C1 segment of cervical spinal cord (tissue), 14 donors: ENCODE results near the gene CLDND1.

Experiments
- DNase-seq, 14 donors: peaks; one replicate each; lab custom pipeline; 2025; lab: John Stamatoyannopoulos, UW

The CLDND1 gene

DNA sequence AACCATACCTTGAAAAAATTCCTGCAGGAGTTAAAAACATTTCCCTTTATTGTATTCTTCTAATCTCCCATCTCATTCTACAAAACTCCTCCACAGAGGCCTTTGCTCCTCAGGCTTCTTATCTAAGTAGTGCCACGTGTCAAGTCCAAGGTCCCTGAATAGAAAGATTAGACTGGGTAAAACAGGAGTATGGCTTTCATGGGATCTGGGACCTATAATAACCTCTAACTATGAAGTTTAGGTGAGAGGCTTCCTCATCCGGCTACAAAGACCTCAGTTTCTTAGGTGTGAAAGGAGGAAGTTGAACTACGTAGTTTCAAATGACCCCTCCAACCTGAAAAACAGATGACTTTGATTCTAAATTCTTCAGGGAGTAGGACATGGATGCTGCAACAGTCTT, 29.1 kb upstream of the CLDND1 start:
- no peak for DNase-seq

DNA sequence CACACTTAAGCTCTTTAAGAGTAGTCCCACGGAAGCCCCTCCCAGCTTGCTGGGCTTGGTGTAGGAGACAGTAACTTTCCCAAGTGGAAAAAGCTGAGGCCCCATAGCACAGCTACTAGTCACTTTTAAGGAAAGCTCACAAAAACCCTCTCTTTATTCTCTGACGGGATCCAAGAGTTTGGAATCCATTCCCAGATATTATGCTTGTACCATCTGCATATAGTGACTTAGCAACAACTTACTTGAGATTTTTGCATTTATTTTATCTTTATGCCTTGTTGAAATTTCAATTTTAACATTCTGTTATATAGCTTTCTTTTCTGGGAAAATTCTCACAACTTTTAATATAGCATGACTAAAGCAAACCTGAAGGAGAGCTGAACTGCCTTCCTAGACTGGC, 28.5 kb upstream of the CLDND1 start:
- no peak for DNase-seq

DNA sequence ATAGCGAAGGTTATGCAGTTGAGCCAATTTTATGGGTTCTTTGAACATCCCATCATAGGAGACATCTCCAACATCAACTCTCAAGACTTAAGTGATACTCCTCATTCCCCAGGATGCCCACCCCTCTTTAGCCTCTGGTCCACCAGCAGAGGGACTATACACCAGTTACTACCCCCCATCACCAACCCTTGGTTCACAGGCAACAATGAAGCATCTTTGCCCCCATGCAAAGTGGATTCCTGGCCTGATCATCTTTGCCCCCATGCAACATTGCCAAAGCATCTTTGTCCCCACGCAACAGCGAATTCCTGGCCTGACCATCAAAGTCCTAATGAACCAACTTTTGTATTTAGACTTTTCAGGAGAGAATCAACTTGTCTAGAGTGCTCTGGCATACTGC, 28.1 kb upstream of the CLDND1 start:
- DNase-seq: no peak

DNA sequence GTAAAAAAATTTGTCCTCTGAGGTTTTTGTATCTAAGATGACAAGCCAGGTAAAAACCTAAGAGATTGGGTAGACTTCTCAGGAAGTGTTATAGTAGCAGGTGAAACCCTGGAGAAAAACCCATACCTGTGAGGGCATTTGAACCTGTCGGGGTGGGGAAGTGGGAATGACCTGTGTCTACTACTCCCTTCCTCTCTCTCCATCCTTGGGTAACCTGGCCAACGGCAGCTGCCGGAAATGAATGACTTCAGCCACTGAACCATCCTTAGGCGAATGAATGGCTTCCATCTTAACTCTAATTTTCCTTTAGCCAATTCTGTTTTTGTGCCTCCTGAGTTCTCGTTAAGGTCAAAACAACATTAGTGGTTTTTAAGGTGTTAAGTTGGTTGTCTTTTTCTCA, 25.8 kb upstream of the CLDND1 start:
- no peak for DNase-seq

DNA sequence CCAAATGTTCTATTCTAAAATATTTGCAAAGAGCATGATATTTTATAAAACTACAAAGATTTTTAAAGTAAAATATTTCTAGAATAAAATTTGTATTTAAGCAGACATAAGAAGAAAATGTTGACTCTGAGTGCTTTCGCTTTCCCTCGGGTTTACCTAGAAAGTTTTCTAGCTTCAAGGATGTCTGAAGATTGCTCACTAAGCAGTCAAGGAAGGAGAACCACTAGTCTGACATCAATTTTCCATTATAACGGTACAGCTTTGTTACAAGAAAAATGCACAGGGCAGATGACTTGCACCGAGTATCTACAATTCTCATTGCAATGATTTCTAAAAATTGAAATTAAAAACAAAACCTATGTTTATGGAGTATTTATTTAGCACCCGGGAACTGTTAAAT, 23.2 kb upstream of the CLDND1 start:
- no peak for DNase-seq

DNA sequence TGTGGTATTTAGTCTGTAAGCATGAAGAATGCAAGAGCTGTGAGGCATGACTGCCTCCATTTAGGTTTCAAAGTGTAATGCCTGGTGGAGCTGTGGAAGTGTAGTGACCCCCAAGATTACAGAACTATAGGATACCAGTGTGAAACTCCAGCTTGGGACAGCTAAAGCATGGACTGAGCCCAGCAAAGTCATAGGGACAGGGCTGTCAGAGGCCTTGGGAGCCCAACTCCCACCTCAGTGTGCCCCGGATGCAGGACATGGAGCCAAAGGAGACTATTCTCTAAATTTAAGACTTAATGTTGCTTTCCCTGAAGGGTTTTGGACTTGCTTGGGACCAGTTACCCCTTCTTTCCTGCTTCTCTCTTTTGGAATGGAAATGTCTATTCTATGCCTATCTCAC, 19.9 kb upstream of the CLDND1 start:
- no peak for DNase-seq

DNA sequence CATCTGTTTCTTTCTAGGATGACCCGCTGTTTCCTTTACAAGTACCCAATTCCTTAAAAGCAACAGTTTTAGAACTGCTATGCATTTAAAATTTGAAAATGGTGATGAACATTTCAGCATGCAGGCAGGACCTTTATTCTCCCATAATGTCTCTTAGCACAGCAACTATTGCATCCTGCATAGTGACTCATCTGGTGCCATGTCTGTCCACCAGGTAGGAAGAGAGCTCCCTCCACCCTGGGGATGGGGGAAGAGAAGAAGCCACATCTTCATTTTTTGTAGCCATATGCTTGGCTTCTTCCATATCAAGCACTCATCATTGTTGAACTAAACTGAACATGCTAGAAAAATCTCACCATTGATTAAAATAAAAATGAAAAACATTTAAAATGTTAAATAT, 19.0 kb upstream of the CLDND1 start:
- DNase-seq: no peak

DNA sequence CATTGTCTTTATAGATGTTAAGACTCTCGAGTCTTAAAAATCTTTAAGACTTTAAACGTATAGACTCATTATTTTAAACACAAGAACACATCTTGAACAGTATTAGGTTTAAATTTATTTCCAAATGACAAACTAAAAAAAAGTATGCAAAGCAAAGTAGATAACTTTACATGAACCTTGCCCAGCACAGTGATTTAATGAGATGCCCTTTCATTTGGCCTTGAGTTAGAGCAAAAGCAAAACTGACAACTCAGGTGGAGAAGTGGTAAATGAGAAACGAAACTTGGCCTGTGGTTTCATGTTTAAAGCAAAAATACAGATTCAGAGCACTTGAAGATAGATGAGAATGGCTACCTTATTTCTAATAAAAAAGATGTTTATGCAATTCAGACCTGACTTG, 17.6 kb upstream of the CLDND1 start:
- DNase-seq: no peak

DNA sequence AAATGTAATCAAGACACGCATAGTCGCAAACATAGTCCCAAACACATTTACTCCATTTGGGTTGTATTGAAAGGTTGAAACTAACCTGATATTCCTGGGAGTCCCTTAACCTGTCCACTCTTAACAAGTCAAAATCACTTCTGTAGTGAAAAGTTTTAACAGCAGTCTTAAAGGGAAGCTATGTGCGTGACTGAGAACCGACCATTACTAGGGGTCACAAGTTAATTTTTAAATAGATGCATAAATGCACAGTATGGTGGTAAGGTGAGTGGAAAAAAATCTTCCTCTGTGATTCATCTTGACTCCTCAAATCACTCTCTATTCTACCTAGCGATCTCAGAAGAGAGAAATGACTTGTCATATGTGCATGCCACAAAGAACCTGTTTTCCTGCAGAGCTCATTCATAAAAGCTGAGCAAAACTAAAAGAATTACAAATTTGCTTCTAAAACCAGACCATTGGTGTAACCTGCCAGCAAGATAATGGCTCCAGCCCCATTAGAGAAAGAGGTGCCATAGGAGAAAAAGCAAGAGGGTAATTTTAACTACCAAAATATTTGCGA, 13.8 kb upstream of the CLDND1 start:
- no peak for DNase-seq

DNA sequence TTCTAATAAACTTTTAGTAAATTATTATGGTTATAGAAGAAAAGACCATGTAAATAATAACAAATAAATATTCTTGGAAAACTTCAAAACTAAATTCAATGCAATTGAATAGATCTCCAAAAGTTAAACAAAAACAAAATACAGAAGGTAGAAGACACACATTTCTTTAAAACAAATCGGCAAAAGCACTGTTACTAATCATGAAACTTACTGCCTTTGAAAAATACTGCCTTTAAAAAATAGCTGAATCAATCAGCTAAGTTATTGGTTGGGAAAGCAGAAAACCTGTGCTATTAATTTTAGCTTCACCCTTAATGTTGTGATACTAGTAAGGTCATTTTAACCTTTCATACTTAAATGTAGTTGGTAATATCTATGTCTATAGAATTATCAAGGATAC, 12.0 kb upstream of the CLDND1 start:
- no peak for DNase-seq

DNA sequence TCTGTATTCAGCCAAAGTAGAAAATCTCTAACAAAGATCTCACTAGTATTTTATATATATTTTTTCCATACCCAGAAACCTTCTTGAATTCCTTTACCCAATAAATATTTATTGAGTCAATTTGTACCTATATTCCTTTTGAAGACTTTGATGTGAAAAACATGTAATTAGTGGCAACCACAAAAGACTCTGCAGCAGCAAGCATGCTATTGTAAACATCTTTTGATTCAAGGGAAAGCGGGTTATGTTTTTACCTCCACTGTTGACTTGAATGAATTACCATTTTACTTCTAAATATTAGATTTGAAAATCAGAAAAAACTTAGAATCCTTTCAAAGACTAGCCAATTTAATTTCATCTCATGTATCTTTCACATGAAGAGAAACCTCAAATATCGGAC, 11.5 kb upstream of the CLDND1 start:
- DNase-seq: no peak

DNA sequence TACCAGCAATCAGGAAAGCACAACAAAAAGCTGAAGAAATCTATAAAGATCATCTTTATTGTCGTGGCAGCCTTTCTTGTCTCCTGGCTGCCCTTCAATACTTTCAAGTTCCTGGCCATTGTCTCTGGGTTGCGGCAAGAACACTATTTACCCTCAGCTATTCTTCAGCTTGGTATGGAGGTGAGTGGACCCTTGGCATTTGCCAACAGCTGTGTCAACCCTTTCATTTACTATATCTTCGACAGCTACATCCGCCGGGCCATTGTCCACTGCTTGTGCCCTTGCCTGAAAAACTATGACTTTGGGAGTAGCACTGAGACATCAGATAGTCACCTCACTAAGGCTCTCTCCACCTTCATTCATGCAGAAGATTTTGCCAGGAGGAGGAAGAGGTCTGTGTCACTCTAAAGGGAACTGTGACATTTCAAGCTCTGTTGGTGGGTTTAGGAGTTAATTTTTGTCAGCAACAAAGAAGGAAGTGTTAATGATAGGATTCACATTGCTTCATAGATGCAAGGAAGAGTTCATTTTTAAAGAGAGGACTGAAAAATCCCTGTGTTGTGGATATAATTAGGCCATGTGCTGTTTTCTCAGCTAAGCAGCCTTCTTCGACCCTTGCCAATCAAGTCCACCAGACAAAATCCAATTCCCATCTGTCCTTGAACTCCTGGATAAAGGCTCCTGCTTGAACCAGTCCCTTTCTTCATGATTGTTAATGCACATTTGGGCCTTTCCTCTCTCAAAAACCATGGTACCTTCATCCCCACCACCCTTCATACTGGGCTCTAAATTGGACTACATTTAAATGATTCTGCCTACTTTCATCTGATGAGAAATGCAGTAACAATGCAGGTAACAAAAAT, 10.2 kb upstream of the CLDND1 start:
- no peak for DNase-seq

DNA sequence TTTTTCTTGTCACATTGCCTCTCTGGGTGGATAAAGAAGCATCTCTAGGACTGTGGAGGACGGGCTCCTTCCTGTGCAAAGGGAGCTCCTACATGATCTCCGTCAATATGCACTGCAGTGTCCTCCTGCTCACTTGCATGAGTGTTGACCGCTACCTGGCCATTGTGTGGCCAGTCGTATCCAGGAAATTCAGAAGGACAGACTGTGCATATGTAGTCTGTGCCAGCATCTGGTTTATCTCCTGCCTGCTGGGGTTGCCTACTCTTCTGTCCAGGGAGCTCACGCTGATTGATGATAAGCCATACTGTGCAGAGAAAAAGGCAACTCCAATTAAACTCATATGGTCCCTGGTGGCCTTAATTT, 9.6 kb upstream of the CLDND1 start:
- no peak for DNase-seq

DNA sequence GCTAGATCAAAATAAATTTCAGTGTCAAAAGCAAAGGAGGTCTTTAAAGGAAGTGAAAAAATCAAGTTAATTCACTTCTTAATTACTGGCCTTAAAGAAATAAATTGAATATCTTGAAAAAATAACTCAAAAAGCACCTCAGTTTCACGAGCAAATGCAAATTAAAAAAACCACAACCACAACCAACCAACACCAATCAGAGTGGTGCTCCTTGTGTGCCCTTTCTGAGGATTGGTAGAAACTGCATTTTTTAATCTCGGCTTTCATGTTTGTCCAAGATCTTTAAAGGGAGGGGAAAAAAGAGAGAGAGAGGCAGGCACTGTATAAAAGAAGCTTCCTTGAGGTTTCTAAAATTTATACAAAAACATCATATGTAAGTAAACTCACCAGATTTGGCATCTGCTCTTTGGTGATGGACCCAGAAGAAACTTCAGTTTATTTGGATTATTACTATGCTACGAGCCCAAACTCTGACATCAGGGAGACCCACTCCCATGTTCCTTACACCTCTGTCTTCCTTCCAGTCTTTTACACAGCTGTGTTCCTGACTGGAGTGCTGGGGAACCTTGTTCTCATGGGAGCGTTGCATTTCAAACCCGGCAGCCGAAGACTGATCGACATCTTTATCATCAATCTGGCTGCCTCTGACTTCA, 9.0 kb upstream of the CLDND1 start, which contains the start of gene GPR15:
Gene GPR15, plus strand, starts transcription at position 357 of the 653 bp plus-strand sequence. Its CDS starts 56 bp downstream, at position 413.
- no peak for DNase-seq

DNA sequence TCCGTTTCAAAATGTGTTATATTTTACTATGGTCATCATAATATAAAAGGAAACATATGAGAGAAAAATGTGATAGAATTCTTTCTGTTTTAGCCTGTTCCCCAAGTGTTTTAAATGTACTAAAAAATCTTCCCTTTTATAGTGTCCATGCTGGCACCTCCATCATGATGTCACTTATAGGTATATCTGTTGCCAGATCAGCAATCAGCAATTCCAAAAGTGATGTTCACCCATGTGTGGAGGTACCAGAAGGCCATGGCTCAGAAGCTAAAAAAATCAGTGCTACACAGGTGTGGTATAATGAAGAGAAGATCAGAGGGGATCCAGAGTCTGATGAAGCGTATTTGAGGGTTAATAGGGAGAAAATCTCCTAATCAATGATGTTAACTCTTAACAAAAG, 8.0 kb upstream of the CLDND1 start:
- DNase-seq: no peak

DNA sequence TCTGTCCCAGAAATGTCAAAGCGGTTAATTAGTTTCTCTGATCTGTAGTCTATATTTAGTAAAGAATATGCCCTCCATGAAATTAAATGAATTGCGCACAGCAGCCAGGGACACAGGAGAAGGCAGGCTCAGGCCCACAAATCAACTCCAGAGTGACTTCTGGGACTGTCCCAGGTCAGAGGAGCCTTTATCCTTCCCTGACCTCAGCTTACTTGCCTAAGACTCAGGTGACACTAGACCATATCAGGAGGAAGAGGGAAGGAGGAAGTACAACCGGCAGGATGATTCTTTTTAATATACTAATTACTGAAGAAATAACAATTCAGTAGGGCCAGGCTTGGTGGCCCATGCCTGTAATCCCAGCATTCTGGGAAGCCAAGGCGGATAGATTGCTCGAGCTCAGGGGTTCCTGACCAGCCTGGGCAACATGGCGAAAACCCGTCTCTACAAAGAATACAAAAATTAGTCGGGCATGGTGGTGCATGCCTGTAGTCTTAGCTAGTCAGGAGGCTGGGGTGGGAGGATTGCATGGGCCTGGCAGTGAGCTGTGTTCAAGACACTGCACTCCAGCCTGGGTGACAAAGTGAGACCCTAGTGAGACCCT, 7.3 kb upstream of the CLDND1 start:
- DNase-seq: no peak

DNA sequence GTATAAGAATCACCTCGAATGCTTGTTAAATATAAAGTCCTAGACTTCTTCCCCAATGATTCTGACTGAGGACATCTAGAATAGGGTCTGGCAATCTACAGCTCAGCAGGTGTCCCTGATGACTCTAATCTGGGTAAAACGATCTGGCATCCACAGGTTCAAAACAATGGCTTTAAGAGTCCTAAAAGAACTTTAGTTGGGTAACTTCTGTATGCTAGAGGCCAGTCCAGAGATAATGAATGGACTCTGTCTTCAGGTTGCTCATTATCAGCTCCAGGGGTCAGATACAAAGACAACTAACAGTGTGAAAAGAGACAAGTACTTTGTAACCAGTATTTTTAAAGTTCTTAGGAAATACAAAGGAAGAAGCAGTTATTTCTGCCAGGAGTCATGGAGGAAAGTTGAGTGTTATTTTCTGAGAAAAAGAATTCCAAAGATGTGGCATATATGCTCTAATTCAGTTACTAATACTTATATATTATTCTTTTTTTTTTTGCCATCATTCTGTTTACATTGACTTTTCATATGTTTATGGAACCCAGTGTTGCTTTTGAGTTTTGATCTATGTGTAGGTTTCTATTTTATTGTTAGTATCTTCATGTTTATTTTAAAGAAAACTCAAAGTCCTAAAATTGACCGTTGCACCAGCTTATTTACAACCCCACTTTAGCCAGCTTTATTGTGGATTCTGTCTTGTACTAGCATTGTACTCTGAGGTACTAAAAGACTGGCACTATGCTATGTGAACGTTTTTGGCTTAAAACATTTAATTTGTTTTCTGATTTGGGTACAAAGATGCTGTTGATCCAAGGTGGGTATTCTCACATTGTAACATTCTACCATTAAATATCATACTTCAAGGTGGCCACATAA, 6.0 kb upstream of the CLDND1 start:
- DNase-seq: no peak

DNA sequence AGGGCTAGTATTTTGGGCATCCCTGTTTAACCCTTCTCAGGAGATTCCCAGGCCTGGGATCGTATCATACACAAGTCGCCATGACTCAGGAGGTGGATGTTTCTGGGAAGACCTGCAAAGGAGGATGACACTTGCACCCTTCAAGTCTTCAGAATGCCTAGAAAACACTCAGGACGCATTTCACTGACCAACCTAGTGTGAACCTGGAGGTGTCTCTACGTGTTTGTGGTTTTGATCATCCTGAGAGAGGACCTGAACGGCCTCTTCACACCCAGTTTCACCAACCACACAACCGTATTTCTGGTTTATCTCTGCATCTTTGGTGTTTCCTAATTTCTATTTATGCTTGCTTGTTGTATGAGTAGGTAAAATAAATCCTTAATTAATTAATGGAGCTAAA, 2.8 kb upstream of the CLDND1 start:
- no peak for DNase-seq

DNA sequence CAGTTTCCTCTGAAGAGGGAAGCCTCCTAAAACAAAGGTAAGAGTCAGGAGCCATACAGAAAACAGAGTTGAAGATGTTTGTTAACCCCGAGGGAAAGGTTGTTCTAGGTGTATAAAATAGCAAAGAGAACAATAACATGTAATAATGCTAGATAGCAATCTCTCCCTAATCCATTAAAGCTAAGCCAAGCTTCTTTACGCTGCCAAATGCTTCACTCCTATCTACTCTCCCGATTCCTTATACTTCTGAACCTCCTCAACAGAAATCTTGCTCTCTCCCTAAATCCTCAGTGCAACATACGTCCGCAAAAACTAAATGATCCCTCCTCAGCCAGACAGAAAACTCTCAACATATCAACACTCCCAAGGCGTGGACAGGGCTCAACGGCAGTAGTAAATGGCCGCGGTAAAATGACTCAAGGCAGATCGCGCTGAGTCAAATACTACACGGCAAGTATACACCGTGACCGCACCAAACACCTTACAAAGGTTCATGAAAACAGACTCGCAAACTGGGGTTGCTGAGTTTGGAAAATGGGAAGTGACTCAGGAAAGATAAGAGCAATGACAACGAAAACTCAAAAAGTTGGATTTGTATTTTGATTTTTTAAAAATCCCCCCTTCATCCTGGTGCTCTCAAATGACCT, 682 bp downstream of the CLDND1 start:
- peak in 5 of 14 donors; percentile 33 to 63 (median 52) for DNase-seq

DNA sequence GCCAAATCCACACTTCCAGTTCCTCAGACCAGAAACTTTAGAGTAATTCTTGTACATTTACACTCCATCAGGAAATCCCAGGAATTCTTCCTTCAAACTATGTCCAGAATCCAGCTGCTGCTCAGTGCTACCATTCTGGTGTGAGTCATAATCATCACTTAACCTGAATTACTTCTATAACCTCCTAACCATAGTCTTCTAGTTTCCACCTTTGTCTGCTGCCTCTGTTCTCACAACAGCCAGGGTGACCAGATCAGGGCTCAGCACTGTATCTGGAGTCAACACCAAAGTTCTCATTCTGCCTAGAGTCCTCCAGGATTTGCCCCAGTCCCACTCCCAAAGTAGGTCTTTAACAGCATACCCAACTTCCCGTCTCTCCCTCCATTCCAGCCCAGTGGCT, 3.4 kb downstream of the CLDND1 start:
- peak in 4 of 14 donors; percentile 4 to 38 (median 12) for DNase-seq

DNA sequence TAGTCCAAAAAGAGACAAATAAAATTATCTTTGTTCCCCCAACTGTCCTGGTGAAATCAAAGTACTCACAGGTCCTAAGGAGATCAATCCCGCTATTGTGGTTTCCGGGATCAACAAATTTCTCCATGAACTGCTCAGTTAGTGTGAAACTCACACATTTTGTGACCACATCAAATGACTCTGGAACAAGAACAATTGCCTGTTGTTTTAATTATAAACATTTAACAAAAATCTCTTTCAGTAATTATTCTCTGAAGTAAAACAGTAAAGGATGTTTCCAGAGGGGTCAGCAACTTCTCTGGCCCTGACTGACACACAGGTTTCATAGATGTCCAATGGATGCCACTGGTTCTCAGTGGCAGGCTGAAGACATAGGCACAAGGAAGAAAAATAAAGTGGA, 3.9 kb downstream of the CLDND1 start:
- peak in 6 of 14 donors; percentile 11 to 41 (median 25) for DNase-seq
